GM12801 (cell line): ENCODE data around the gene SLC25A13.

ENCODE experiments used
- TF ChIP-seq, protein P1 (sequence below): IDR thresholded peaks from one replicate; pipeline ENCODE4 v1.5.1; 2011; ENCODE audit warnings: control low read depth; ENCODE audit not compliant: insufficient read length; ENCODE audit errors: extremely low read depth

SLC25A13 gene

GRCh38 chr7:96225251-96225650 is 96.6 kb downstream of the SLC25A13 start:
- TF ChIP-seq, protein P1, sequence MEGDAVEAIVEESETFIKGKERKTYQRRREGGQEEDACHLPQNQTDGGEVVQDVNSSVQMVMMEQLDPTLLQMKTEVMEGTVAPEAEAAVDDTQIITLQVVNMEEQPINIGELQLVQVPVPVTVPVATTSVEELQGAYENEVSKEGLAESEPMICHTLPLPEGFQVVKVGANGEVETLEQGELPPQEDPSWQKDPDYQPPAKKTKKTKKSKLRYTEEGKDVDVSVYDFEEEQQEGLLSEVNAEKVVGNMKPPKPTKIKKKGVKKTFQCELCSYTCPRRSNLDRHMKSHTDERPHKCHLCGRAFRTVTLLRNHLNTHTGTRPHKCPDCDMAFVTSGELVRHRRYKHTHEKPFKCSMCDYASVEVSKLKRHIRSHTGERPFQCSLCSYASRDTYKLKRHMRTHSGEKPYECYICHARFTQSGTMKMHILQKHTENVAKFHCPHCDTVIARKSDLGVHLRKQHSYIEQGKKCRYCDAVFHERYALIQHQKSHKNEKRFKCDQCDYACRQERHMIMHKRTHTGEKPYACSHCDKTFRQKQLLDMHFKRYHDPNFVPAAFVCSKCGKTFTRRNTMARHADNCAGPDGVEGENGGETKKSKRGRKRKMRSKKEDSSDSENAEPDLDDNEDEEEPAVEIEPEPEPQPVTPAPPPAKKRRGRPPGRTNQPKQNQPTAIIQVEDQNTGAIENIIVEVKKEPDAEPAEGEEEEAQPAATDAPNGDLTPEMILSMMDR, result no peak

- TF ChIP-seq, protein P1, result no peak
Measured at GRCh38 chr7:96224685-96225084, 97.2 kb downstream of the SLC25A13 start.

- TF ChIP-seq, protein P1, result no peak
Measured at GRCh38 chr7:96224073-96224472, 97.8 kb downstream of the SLC25A13 start.

GRCh38 chr7:96221888-96222287 is 100.0 kb downstream of the SLC25A13 start:
- TF ChIP-seq, protein P1, result no peak

DNA sequence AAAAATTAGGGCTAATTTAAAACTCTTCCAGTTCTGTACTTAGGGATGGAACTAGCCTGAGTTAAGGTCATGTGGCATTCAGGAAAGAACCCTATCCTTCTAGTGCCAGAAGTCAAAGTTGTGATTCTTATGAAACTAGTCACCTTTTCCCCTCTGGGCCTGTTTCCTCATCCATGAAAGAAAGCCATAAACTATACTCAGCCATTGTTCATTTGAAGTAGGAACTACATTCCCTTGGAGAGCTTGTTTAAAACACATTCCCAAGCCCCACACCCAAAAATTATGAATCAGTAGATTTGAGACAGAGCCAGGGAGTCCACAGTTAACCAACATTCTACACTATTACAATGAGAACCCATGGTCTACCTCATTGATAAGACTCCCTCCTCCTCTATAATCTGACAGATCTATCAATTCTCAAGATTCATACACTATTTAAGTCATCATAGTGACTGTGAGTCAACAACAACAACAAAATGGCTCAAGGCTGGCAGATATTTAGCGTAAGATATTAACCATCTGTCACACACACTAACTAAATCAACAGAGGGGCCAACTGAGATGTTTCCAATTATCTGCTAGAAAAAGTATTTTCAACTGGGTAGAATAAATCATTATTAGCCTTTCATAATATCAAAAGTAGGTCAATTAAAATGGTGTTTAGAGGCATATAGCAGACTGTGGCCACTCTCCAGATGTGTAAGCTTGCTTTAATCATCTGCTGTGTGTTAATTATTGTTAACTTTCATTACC is 102.3 kb downstream of the SLC25A13 start:
- TF ChIP-seq, protein P1, result no peak

DNA sequence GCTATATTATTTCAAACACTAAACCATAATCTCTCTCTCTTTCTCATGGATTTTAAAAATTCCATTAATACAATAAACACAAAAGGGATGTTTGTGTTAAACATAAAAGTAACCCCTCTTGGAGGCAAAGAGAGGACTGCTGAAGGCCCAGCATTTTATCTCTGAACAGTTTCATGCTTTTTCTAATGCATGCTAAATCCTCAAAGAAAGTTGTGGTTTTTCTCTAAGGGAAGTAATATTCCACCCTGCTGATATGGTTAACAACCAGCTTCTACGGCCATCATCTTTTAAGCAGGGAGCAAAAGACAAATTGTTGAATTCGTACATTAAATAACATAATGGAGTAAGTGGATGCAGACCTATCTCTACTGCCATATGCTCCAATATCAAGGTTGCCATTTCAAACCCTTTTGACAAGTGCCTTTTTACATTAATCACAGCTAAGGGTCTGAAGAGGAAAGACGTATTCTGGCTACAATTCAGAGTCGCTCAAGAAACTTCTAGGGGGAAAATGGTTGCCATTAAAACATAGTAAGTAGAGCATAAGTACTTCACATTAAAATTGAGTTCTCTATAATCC is 103.1 kb downstream of the SLC25A13 start:
- TF ChIP-seq, protein P1, result no peak

GRCh38 chr7:96217147-96217546 is 104.8 kb downstream of the SLC25A13 start:
- TF ChIP-seq, protein P1, result no peak
